Measurements from ENCODE around the gene SIAH1. TPM values are rescaled to one million over a fixed set of nuclear protein-coding genes. Genes with fewer than 3 reads are reported as not detected.

Gene SIAH1
- total RNA-seq, 2 donors from 2014 or later: 24.0 to 36.1 TPM

- WGBS: 29% methylated on average over 2 of the region's 2 CpGs
- intact Hi-C loops (cut with DNase I): no loop called here
- H3K27me3 ChIP-seq (replicated peaks; ENCODE audit: insufficient read depth): no peaks in the 10 kb centered on the region
- H3K4me1 ChIP-seq (replicated peaks): no peaks in the 10 kb centered on the region
- H3K4me3 ChIP-seq: no peak overlapping the region
- no peak for DNase-seq (ENCODE audit: low spot score)
- TF ChIP-seq CTCF (IDR thresholded peaks at IDR 0.05) (no peak), POLR2A (IDR thresholded peaks at IDR 0.05) (no peak), POLR2AphosphoS5 (IDR thresholded peaks at IDR 0.05) (no peak)
- H3K27ac ChIP-seq: no peak overlapping the region
- no peaks in the 10 kb centered on the region for H3K9me3 ChIP-seq
- H3K36me3 ChIP-seq: no peaks in the 10 kb centered on the region
Observed at GRCh38 chr16:48432136-48432535, 46.9 kb upstream of the SIAH1 start.

DNA sequence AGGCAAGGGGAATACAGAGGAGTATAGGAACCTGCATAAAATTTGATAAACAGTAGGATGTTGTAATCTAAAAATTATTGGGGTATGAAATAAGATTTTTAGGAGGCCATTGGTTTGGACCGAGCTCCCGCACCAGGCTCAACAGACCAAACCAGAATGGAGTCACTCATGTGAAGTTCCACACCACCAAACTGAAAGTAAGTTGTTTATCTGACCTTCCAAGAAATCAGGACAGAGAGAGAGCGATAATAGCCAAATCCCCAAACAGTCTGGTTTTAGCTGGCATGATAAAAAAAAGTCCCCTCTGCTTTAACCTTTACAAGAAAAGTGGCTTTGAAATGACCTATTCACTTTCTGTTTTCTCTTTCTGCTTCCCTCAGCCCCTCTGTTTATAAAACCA is 45.7 kb upstream of the SIAH1 start:
- WGBS: 88% methylated on average over 3 of the region's 3 CpGs
- Histone ChIP-seq H3K27me3 (replicated peaks; ENCODE audit: insufficient read depth) (no peaks in the 10 kb centered on the region), H3K4me3 (no peak overlapping the region), H3K27ac (no peak overlapping the region), H3K4me1 (replicated peaks) (no peaks in the 10 kb centered on the region), H3K9me3 (no peaks in the 10 kb centered on the region), H3K36me3 (no peaks in the 10 kb centered on the region)
- no peak for DNase-seq (ENCODE audit: low spot score)
- intact Hi-C loops (cut with DNase I): no loop called here
- no peak for TF ChIP-seq CTCF (IDR thresholded peaks at IDR 0.05)
- no peak for TF ChIP-seq POLR2A (IDR thresholded peaks at IDR 0.05)
- TF ChIP-seq POLR2AphosphoS5 (IDR thresholded peaks at IDR 0.05): no peak

- H3K27ac ChIP-seq: no peak overlapping the region
- no peak for DNase-seq (ENCODE audit: low spot score)
Observed at GRCh38 chr16:48426244-48427141, 41.3 kb upstream of the SIAH1 start.

DNA sequence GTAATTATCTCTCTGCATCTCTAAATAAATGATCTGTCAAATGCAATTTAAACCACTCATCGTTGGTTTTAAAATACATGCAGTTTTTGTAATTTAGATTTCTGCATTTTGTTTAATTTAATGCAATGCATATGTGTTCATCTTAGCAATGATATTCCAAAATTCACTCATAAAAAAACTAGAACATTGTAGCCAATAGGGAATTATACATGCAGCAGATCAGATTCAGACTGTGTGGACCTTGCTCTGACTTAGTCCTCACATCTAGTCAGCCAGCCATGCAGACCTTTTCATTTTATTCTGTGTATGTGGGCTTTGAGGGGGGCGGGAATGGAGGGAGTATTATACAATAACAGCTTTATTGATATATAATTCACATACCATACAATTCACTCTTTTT is 37.3 kb upstream of the SIAH1 start:
- no peaks in the 10 kb centered on the region for H3K4me1 ChIP-seq (replicated peaks)
- H3K36me3 ChIP-seq: no peaks in the 10 kb centered on the region
- no peak for DNase-seq (ENCODE audit: low spot score)
- intact Hi-C loops (cut with DNase I): no loop called here
- no peak overlapping the region for H3K4me3 ChIP-seq
- TF ChIP-seq CTCF (IDR thresholded peaks at IDR 0.05) (no peak), POLR2AphosphoS5 (IDR thresholded peaks at IDR 0.05) (no peak), POLR2A (IDR thresholded peaks at IDR 0.05) (no peak)
- H3K27ac ChIP-seq: no peak overlapping the region
- no peaks in the 10 kb centered on the region for H3K9me3 ChIP-seq
- WGBS: 64% methylated on average over 2 of the region's 2 CpGs
- H3K27me3 ChIP-seq (replicated peaks; ENCODE audit: insufficient read depth): no peaks in the 10 kb centered on the region

More at GRCh38 chr16:48426244-48427141, 41.3 kb upstream of the SIAH1 start:
- WGBS: 43% methylated on average over 2 of the region's 2 CpGs
- no peaks in the 10 kb centered on the region for H3K27me3 ChIP-seq (replicated peaks; ENCODE audit: insufficient read depth)
- intact Hi-C loops (cut with DNase I): no loop called here
- no peaks in the 10 kb centered on the region for H3K4me1 ChIP-seq (replicated peaks)
- H3K36me3 ChIP-seq: no peaks in the 10 kb centered on the region
- no peaks in the 10 kb centered on the region for H3K9me3 ChIP-seq
- TF ChIP-seq POLR2AphosphoS5 (IDR thresholded peaks at IDR 0.05) (peak; percentile 27), CTCF (IDR thresholded peaks at IDR 0.05) (no peak), POLR2A (IDR thresholded peaks at IDR 0.05) (no peak)
- H3K4me3 ChIP-seq: no peak overlapping the region

- DNase-seq (ENCODE audit: low spot score): no peak
- TF ChIP-seq POLR2A (IDR thresholded peaks at IDR 0.05): no peak
- no peak for TF ChIP-seq CTCF (IDR thresholded peaks at IDR 0.05)
- no peak for TF ChIP-seq POLR2AphosphoS5 (IDR thresholded peaks at IDR 0.05)
- Histone ChIP-seq H3K4me3 (no peak overlapping the region), H3K27me3 (replicated peaks; ENCODE audit: insufficient read depth) (no peaks in the 10 kb centered on the region), H3K36me3 (no peaks in the 10 kb centered on the region), H3K9me3 (no peaks in the 10 kb centered on the region), H3K4me1 (replicated peaks) (no peaks in the 10 kb centered on the region), H3K27ac (no peak overlapping the region)
- intact Hi-C loops (cut with DNase I): no loop called here
- WGBS: 44% methylated on average over 3 of the region's 3 CpGs
Observed at GRCh38 chr16:48421741-48422140, 36.5 kb upstream of the SIAH1 start.

All from prostate gland (tissue), 2 donors.